Forelimb muscle (tissue), 1 donor: ENCODE measurements around the gene CGREF1. TPM values are rescaled to one million over a fixed set of nuclear protein-coding genes. Genes with fewer than 3 reads are reported as not detected.
A peak's percentile ranks its signal among the peaks of the same experiment; 100 is the strongest.
"Not testable (repeated sequence)": the region's sequence is repeated elsewhere in the genome, so short reads cannot be mapped to it uniquely, and the experiment has no call there.

Experiments used
- DNase-seq: peaks from one replicate; pipeline ENCODE4 v3.0.0-alpha.2; 2013; ENCODE audit warnings: low read depth
- polyA plus RNA-seq: library from polyadenylated mRNA; unstranded; fragments of 120-200 nt; gene quantifications from one replicate; pipeline ENCODE4 v1.2.1, GENCODE V29; 2013; ENCODE audit not compliant: insufficient read length

Gene CGREF1
- polyA plus RNA-seq, 1 donor = 1.0 TPM

GRCh38 chr2:27137322-27137935, 18.5 kb upstream of the CGREF1 start:
- no peak for DNase-seq

- no peak for DNase-seq
Measured at GRCh38 chr2:27136751-27137150, 17.8 kb upstream of the CGREF1 start.

- DNase-seq = no peak
Measured at GRCh38 chr2:27135478-27135955, 16.6 kb upstream of the CGREF1 start.

DNA sequence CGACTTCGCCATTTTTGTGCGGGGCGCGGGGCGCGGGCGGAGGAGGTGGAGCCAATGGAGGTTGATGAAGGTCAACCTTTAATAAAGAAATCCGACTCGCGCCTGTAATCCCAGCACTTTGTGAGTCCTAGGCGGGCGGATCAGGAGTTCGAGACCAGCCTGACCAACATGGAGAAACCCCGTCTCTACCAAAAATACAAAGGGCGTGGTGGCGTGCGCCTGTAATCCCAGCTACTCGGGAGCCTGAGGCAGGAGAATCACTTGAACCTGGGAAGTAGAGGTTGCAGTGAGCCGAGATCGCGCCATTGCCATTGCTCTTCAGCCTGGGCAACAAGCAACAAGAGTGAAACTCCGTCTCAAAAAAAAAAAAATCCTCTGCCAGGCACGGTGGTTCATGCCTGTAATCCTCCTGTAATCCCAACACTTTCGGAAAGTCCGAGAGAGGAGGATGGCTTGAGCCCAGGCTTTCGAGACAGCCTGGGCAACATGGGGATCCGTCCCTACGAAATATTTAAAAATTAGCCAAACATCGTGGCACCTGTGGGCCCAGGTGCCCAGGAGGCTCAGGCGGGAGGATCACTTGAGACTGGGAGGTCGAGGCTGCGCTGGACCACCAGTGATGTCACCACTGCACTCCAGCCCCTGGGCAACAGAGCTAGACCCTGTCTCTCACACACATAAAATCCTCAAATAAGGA, 16.0 kb upstream of the CGREF1 start:
- no peak for DNase-seq

DNA sequence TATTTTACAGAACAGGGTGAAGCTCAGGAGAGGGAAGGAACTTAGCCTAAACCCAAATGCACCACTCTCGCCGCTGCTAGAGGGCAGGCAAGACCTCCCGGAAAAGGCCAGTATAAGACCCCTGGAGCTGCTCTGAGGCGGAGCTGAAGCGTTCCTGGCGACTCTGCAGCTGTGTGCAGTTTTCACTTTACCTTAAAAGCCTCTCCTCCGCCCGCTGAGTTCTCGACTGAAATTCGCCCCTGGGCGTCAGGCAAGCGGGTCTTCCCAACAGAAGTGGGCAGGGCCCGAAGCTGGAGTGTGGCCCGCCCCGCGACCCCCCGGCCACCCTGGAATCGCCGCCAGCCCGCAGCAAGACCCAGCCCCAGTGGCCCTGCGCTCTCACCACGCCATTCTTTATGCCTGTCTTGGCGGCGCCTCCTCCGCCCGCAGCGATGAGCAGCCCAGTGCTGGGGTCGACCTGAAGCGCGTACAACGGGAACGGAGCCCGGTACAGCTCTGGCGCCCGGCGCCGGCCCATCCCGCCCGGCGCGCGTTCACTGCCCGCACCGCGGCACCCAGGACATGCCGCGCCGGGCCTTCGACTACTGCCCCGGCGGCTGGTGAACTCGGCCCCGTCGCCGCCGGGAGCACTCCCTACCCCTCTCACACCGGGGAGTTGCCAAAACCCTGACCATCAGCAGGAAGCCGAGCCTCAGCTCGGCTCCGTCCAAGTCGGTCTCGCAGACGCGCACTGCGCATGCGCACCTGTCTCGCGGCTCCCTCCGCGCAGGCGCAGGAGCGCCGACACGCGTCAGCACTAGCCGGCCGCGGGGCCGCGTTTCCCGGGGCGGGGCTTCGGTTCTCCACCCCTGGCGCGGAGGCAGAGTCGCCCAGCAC, 15.2 kb upstream of the CGREF1 start, which contains the start of gene PREB:
Gene PREB (minus strand): TSS at position 732 of the 876 bp plus-strand sequence. CDS start 215 bp downstream, at position 517.
- peak; percentile 96 for DNase-seq

GRCh38 chr2:27133195-27133875, 14.4 kb upstream of the CGREF1 start:
- no peak for DNase-seq

- no peak for DNase-seq
Measured at GRCh38 chr2:27131429-27131828, 12.5 kb upstream of the CGREF1 start.

- DNase-seq = no peak
Measured at GRCh38 chr2:27130396-27130795, 11.5 kb upstream of the CGREF1 start.

GRCh38 chr2:27128668-27129571, 10.0 kb upstream of the CGREF1 start:
- no peak for DNase-seq

DNA sequence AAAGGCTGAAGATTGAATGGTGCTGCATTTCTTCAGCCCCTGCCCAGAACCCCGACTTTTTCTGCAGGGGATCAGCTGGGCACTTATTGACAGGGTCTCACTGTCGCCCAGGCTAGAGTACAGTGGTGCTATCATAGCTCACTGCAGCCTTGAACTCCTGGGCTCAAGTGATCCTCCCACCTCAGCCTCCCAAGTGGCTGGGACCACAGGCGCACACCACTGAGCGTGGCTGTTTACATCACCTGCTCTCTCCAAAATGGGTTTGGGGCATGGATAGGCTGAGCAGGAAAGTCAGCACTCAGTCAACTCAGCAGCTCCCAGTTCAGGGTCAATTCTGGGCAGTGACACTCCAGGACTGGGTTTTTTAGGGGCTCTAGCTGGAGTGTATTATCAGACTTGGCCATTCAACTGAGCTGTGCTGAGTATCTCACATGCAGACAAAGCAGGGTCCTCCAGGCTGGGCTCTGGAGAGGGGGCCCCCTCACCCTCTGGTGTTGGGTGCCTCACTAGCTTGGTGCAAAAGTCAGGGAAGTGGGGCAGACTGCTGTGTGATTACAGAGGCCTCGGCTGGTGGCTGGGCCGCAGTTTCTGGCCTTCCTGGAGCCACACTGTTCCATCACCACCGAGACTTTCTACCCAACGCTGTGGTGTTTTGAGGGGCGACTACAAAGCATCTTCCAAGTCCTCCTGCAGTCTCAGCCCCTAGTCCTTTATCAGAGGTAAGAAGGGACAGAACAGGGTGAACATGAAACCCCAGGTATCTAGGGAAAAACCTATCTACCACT, 9.1 kb upstream of the CGREF1 start:
- DNase-seq = no peak

- no peak for DNase-seq
Measured at GRCh38 chr2:27126252-27126710, 7.4 kb upstream of the CGREF1 start.

GRCh38 chr2:27125104-27125503, 6.2 kb upstream of the CGREF1 start:
- no peak for DNase-seq

- DNase-seq = no peak
Measured at GRCh38 chr2:27123302-27124150, 4.6 kb upstream of the CGREF1 start, which contains the start of gene ABHD1. Gene ABHD1 (plus strand): TSS chr2:27123815. CDS start chr2:27123949, 134 bp downstream.

DNA sequence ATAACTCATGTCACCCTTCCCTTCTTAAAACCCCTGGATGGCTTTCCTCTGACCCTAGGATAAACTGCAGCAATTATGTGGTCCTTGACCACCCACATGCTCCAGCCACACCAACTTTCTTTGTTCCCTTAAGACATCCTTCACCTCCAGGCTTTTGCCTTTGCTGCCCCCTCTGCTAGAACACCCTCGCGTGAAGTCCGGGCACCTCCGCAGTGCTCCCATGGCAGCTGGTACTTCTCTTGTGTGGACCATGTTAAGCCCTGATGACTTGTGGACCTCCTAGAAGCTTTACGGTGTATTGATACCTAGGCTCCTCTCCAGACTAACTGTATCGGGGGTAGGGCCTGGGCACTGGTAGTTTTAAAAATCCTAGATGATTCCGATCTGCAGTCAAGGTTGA, 3.9 kb upstream of the CGREF1 start:
- DNase-seq = no peak

GRCh38 chr2:27121906-27122305, 3.0 kb upstream of the CGREF1 start:
- DNase-seq = no peak

DNA sequence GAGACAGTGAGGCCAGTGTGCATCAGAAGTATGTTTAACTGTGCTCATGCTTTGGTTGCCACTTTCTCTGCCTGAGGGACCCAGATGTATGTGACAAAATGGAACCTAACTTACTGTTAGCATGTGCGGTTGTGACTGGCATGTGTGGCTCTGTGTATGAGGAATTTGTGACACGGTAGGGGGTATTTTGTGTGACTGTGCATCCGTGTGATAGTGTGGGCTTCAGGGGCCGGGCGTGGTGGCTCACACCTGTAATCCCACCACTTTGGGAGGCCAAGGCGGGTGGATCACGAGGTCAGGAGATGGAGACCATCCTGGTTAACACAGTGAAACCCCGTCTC, 372 bp upstream of the CGREF1 start:
- DNase-seq = not testable (repeated sequence)

DNA sequence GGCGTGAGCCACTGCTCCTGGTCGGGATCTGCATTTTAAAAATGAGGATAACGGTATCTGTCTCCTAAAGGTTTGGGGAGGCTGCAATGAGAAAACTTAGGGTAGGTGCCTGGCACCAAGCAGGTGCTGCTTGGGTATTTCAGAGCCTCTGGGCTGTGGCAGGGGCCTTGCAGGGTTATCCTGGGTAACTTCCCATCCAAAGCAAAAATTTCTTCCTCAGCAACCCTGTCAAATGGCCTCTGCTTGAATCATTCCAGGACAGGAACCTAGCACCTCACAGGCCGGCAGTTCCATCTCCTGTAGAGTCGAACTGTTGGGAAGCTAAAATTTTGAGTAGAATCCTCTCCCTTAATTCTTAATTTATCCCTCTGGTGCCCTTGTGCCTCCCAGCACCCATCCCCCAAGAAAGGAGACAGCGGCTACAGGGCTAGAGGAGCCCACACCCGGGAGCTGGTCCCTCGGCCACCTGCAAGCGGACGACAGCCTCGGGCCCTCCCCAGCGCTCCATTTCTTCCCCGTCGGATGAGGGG, 868 bp downstream of the CGREF1 start:
- no peak for DNase-seq

GRCh38 chr2:27115519-27115918, 3.4 kb downstream of the CGREF1 start:
- DNase-seq = no peak
